Heart left ventricle (tissue), 13 donors: ENCODE measurements around the gene COBL.

Experiments
- CTCF ChIP-seq, 12 donors: fragments of 200-600 bp; sonication (generic) in 4 of 12; IDR thresholded peaks; one replicate each; pipeline versions ENCODE4 v1.5.0 to v1.8.0; 2018 to 2022; ENCODE audit warnings: antibody characterized with exemption in 12 of 12, mild to moderate bottlenecking in 5 of 12
- POLR2A ChIP-seq, 2 donors: fragments of 450-650 bp; IDR thresholded peaks; one replicate each; pipeline ENCODE4 v1.6.1; 2017; ENCODE audit warnings: antibody characterized with exemption in 2 of 2, mild to moderate bottlenecking in 2 of 2, moderate library complexity in 2 of 2
- donor health status: ischemic (EF 13 %, LVEDD 7.1; RV severe dilation, severe dysfunction).
- donor health status: DM: no; HTN: yes; CAD: no.
- donor health status: DM: no; HTN: no; CAD: no.
- donor health status: ischemic (EF 25% LVEDD 6.9; RV normal size, moderate dysfunction).
- donor health status: ischemic (EF 25% LVEDD 5.7; RV mildly dilated, moderate dysfunction).
- donor health status: ischemic (EF 35%, LVEDD 5.7; RV mildly dilated, moderate dysfunction).
- donor health status: nonischemic (EF 11% LVEDD 7.7; RV severe dilation, severe dysfunction).
- donor health status: DM: yes; HTN: yes; CAD: no.
- donor health status: PGD.
- donor health status: ischemic (EF 29% LVEDD 5.4; RV normal size, mild dysfunction).
- donor health status: nonischemic (EF 23%, LVEDD 6.1; RV moderate dilation, normal function).

- TF ChIP-seq CTCF (IDR thresholded peaks at IDR 0.05) (no peak), POLR2A (IDR thresholded peaks at IDR 0.05) (no peak)
Measured at GRCh38 chr7:51070151-51070550, 246.5 kb downstream of the COBL start.
